GM12878 (cell line): Measurements from ENCODE around the gene BIN1. TPM values are rescaled to one million over a fixed set of nuclear protein-coding genes. Genes with fewer than 3 reads are reported as not detected.

Source experiments
- ATAC-seq: fragments of 200-7000 bp; cut with Tn5 transposase; 3 replicates; pipeline ENCODE4 v1.9.1; 2020; ENCODE audit warnings: mild to moderate bottlenecking, moderate library complexity
- BruUV-seq: library from RNA; stranded (reverse); fragments of 400-500 nt; replicated peaks from 2 replicates; lab custom pipeline; 2021; lab: Mats Ljungman, UMichigan
- CTCF ChIA-PET: fragments of 300-600 bp; sonication (Branson Sonifier 250); formaldehyde crosslinking; extraction: SDS; loops from one replicate; lab custom pipeline; 2021; ENCODE audit warnings: inconsistent platforms; lab: Yijun Ruan, JAX
- POLR2A ChIA-PET: fragments of 350-600 bp; formaldehyde crosslinking; extraction: SDS; loops from one replicate; lab custom pipeline; 2021; ENCODE audit warnings: inconsistent platforms; lab: Charles Lee
- RAD21 ChIA-PET: fragments of 300-600 bp; sonication (Branson Sonifier 250); formaldehyde crosslinking; loops from one replicate; lab custom pipeline; 2023; ENCODE audit warnings: antibody characterized with exemption; ENCODE audit not compliant: unreplicated experiment; lab: Charles Lee
- SMC1A ChIA-PET: fragments of 300-600 bp; sonication (Branson Sonifier 250); formaldehyde crosslinking; loops from one replicate; lab custom pipeline; 2023; ENCODE audit not compliant: unreplicated experiment, uncharacterized antibody; lab: Charles Lee
- DNase-seq: peaks from one replicate; pipeline ENCODE4 v3.0.0-alpha.2; 2011; ENCODE audit warnings: low read depth, low spot score
- FAIRE-seq: peaks from 3 replicates; lab custom pipeline; 2011; peaks lifted over from hg19 to GRCh38; lab: Jason Lieb, UNC
- H2AFZ ChIP-seq: 2 replicates; pipeline ENCODE4 v1.6.0; 2011; ENCODE audit warnings: low read depth, low read length, control low read depth; ENCODE audit not compliant: control insufficient read depth
- H3K27ac ChIP-seq: 2 replicates; pipeline ENCODE4 v1.5.1; 2011; ENCODE audit warnings: control low read depth; ENCODE audit not compliant: control insufficient read depth, insufficient read depth
- H3K27me3 ChIP-seq, 2 experiments: replicated peaks in 1 of 2; 2 replicates each; pipeline versions ENCODE4 v1.6.0 to v1.6.1; 2011; ENCODE audit warnings: low read length in 1 of 2; ENCODE audit not compliant: control insufficient read depth in 2 of 2, insufficient read depth in 2 of 2
- H3K36me3 ChIP-seq, 2 experiments: 2 replicates each; pipeline ENCODE4 v1.5.1; 2011; ENCODE audit warnings: low read length in 1 of 2; ENCODE audit not compliant: control insufficient read depth in 2 of 2, insufficient read depth in 2 of 2
- H3K4me1 ChIP-seq: 2 replicates; pipeline ENCODE4 v1.6.1; 2011; ENCODE audit warnings: mild to moderate bottlenecking, low read length, moderate library complexity, mixed read lengths; ENCODE audit not compliant: control insufficient read depth, insufficient read depth
- H3K4me2 ChIP-seq: 2 replicates; pipeline ENCODE4 v1.6.0; 2011; ENCODE audit warnings: control low read depth; ENCODE audit not compliant: control insufficient read depth, insufficient read depth
- H3K4me3 ChIP-seq: fragments of 200-600 bp; sonication (generic); 2 replicates; pipeline ENCODE4 v1.5.1; 2016
- H3K79me2 ChIP-seq: 2 replicates; pipeline ENCODE4 v1.6.0; 2011; ENCODE audit warnings: low read length; ENCODE audit not compliant: control insufficient read depth, insufficient read depth
- H3K9ac ChIP-seq: 2 replicates; pipeline ENCODE4 v1.8.0; 2011; ENCODE audit warnings: low read length, control low read depth, mixed read lengths; ENCODE audit not compliant: control insufficient read depth, insufficient read depth
- H3K9me3 ChIP-seq: replicated peaks from 3 replicates; pipeline ENCODE4 v1.5.1; 2011; ENCODE audit warnings: mild to moderate bottlenecking, low read length; ENCODE audit not compliant: control insufficient read depth, insufficient read depth
- H4K20me1 ChIP-seq: 2 replicates; pipeline ENCODE4 v1.6.0; 2011; ENCODE audit not compliant: control insufficient read depth, insufficient read depth
- BCL11A ChIP-seq: IDR thresholded peaks from 2 replicates; pipeline ENCODE4 v1.6.1; 2011; ENCODE audit warnings: low read depth, low read length
- BCL3 ChIP-seq: IDR thresholded peaks from 2 replicates; pipeline ENCODE4 v1.6.1; 2011; ENCODE audit warnings: borderline replicate concordance, low read depth, mild to moderate bottlenecking, moderate library complexity, low read length; ENCODE audit not compliant: insufficient read depth, poor library complexity, severe bottlenecking
- CBX3 ChIP-seq: fragments of 200-600 bp; sonication (generic); IDR thresholded peaks from 2 replicates; pipeline ENCODE4 v1.6.1; 2016; ENCODE audit warnings: low read depth, borderline replicate concordance
- CREB1 ChIP-seq: IDR thresholded peaks from 2 replicates; pipeline ENCODE4 v1.6.1; 2012; ENCODE audit warnings: low read depth, mild to moderate bottlenecking, inconsistent platforms
- EZH2 ChIP-seq: IDR thresholded peaks from 2 replicates; pipeline ENCODE4 v1.6.1; 2012; ENCODE audit warnings: low read depth, mild to moderate bottlenecking, control low read depth, inconsistent platforms, low read length, borderline replicate concordance; ENCODE audit not compliant: control insufficient read depth
- MTA3 ChIP-seq: IDR thresholded peaks from 2 replicates; pipeline ENCODE4 v1.6.1; 2012; ENCODE audit warnings: low read length, inconsistent platforms, borderline replicate concordance
- NFIC ChIP-seq: IDR thresholded peaks from 2 replicates; pipeline ENCODE4 v1.6.1; 2012; ENCODE audit warnings: low read depth, mild to moderate bottlenecking, inconsistent platforms, low read length, moderate library complexity
- PAX5 ChIP-seq: IDR thresholded peaks from 2 replicates; pipeline ENCODE4 v1.6.1; 2011; ENCODE audit warnings: low read depth, low read length, borderline replicate concordance
- RELA ChIP-seq: fragments of 450-650 bp; IDR thresholded peaks from 2 replicates; pipeline ENCODE4 v1.8.0; 2014; ENCODE audit warnings: borderline replicate concordance; ENCODE audit not compliant: partially characterized antibody
- SIN3A ChIP-seq: IDR thresholded peaks from 2 replicates; pipeline ENCODE4 v1.6.1; 2012; ENCODE audit warnings: low read depth, low read length, improper control_type of control experiment
- SREBF2 ChIP-seq: IDR thresholded peaks from 2 replicates; pipeline ENCODE4 v1.6.1; 2012; ENCODE audit warnings: mild to moderate bottlenecking, low read length
- TARDBP ChIP-seq: IDR thresholded peaks from 2 replicates; pipeline ENCODE4 v1.6.1; 2016; ENCODE audit warnings: borderline replicate concordance
- TCF7 ChIP-seq: IDR thresholded peaks from 2 replicates; pipeline ENCODE4 v1.6.1; 2014; ENCODE audit warnings: antibody characterized with exemption, borderline replicate concordance
- ZNF207 ChIP-seq: fragments of 450-650 bp; IDR thresholded peaks from 2 replicates; pipeline ENCODE4 v1.6.1; 2014; ENCODE audit warnings: antibody characterized with exemption, mild to moderate bottlenecking, borderline replicate concordance
- ZNF622 ChIP-seq: fragments of 450-650 bp; IDR thresholded peaks from 2 replicates; pipeline ENCODE4 v1.6.1; 2017; ENCODE audit warnings: mild to moderate bottlenecking, inconsistent platforms
- WGBS: methylation state at CpG from one replicate; pipeline ENCODE4 v1.1.6; 2016; ENCODE audit warnings: low lambda C conversion rate; ENCODE audit not compliant: insufficient replicate concordance, insufficient coverage; ENCODE audit errors: missing lambda C conversion rate; 5-methylcytosine and 5-hydroxymethylcytosine counted together
- in situ Hi-C: fragments of 300-500 bp; cut with MboI; formaldehyde crosslinking; loops from 9 replicates; pipeline ENCODE4 v1.14.3; 2018; ENCODE audit warnings: mixed read lengths
- intact Hi-C: fragments of 100-400 bp; cut with micrococcal nuclease; formaldehyde crosslinking; loops from one replicate; pipeline ENCODE4 v1.14.2; 2022; ENCODE audit not compliant: unreplicated experiment
- polyA plus RNA-seq, 11 experiments: library from polyadenylated mRNA; depleted of rRNA in 4 of 11; unstranded in 6 of 11; stranded (reverse) in 5 of 11; fragments of >200 nt; fragmentation: Nextera tagmentation in 4 of 11; fragmentation: Illumina TruSeq in 1 of 11; extraction: Ambion mirVana in 4 of 11; extraction: Trizol in 1 of 11; gene quantifications; 1 replicate in 1 of 11; 2 replicates in 10 of 11; pipeline versions ENCODE4 v1.2.1 to v1.2.3, GENCODE V29; 2011 to 2016; ENCODE audit warnings: inconsistent platforms in 2 of 11, missing spikeins in 2 of 11, low read depth in 1 of 11
- total RNA-seq, 4 experiments: library from RNA; depleted of rRNA in 3 of 4; stranded (reverse); fragments of >200 nt in 3 of 4; fragmentation: Illumina TruSeq in 1 of 4; extraction: Trizol in 1 of 4; gene quantifications; 2 replicates each; pipeline versions ENCODE4 v1.2.1 to v1.2.3, GENCODE V29; 2013 to 2021
- TF ChIP-seq, protein P1 (sequence below): IDR thresholded peaks from 2 replicates; pipeline ENCODE4 v1.6.1; 2011; ENCODE audit warnings: mild to moderate bottlenecking, low read depth, low read length, moderate library complexity; ENCODE audit not compliant: insufficient replicate concordance
- TF ChIP-seq, protein P2 (sequence below): fragments of 450-650 bp; IDR thresholded peaks from 2 replicates; pipeline ENCODE4 v1.6.1; 2017; ENCODE audit warnings: borderline replicate concordance

BIN1 gene
- total and polyA plus RNA-seq, 10 of the 15 experiments (the other 5 are each of a cell fraction or from before 2014, with no cell fraction given): 0.32 to 21.3 (median 11.2) TPM

- TF ChIP-seq TARDBP (no peak), NFIC (0 out of 2 replicates have a peak, but pooled peaks have one; percentile 16), CREB1 (no peak), BCL3 (peak; percentile 97)
- TF ChIP-seq, protein P1, sequence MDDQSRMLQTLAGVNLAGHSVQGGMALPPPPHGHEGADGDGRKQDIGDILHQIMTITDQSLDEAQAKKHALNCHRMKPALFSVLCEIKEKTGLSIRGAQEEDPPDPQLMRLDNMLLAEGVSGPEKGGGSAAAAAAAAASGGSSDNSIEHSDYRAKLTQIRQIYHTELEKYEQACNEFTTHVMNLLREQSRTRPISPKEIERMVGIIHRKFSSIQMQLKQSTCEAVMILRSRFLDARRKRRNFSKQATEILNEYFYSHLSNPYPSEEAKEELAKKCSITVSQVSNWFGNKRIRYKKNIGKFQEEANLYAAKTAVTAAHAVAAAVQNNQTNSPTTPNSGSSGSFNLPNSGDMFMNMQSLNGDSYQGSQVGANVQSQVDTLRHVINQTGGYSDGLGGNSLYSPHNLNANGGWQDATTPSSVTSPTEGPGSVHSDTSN: peak; percentile 53
- TF ChIP-seq, all 136 proteins: peak for 5
Observed at GRCh38 chr2:127043367-127044164, 63.4 kb downstream of the BIN1 start (continued).

DNA sequence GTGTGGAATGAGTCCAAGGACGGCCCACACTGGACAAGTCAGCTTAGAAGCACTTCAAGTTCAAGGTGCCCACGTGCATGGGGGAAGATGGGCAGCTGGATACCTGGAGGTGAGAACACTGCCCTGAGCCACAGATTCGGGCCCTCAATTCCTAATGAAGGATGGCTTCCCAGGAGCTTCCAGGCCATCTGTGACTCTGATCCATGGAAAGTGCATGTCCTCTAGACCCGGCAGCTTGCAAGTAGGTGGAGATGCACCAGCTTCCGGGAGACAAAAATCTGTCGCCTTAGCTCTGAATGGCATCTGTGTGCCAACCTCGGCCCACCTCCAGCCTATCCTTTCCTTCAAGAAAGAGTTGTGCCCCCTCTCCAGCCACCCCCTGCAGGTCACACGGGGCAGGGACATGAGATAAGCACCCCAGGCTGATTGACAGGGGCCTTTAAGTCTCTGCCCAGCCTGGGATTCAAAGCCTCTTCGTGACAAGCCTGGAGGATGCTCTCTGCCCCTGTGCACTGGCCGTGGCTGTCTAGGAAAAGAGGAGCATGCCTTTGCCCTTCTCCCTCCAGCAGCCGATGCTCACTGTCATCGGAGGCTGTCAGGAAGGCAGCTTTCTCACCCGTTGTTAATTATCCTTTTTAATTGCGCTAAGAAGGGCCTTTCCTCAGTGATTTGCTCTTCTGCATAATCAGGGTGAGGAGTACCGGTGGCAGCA, 65.5 kb downstream of the BIN1 start:
- no peak for FAIRE-seq
- Histone ChIP-seq H3K79me2 (no peaks in the 10 kb centered on the region), H4K20me1 (no peaks in the 10 kb centered on the region), H3K4me2 (no peak overlapping the region), H3K27ac (no peak overlapping the region), H3K9ac (no peak overlapping the region), H3K4me3 (no peak overlapping the region), H3K4me1 (peaks cover 10% of the 10 kb centered on the region), H3K27me3 (no peaks in the 10 kb centered on the region), H2AFZ (no peak overlapping the region), H3K9me3 (peaks cover 2% of the 10 kb centered on the region; the same call in 2 of the 3 replicates), H3K36me3 (no peaks in the 10 kb centered on the region)
- BruUV-seq: no TSS peak
- no peak for ATAC-seq
- ChIA-PET SMC1A (interaction anchor here (0.6 kb wide), 1 partner anchor 14 kb away, joined by 3 read pairs; no protein-coding TSS in a partner anchor), CTCF (interaction anchor here (0.6 to 1.5 kb wide), 4 partner anchors 9 to 959 kb away, joined by 3 read pairs; no protein-coding TSS in a partner anchor), RAD21 (interaction anchor here (0.5 kb wide), 1 partner anchor 619 kb away, joined by 3 read pairs; no protein-coding TSS in a partner anchor), POLR2A (no interaction called here)
- WGBS: 71% methylated on average over 15 of the region's 15 CpGs
- DNase-seq: no peak
- in situ Hi-C loops (no loop called here), intact Hi-C loops (no loop called here)
- no peak for TF ChIP-seq RELA
- TF ChIP-seq SIN3A: no peak
- TF ChIP-seq, protein P2, sequence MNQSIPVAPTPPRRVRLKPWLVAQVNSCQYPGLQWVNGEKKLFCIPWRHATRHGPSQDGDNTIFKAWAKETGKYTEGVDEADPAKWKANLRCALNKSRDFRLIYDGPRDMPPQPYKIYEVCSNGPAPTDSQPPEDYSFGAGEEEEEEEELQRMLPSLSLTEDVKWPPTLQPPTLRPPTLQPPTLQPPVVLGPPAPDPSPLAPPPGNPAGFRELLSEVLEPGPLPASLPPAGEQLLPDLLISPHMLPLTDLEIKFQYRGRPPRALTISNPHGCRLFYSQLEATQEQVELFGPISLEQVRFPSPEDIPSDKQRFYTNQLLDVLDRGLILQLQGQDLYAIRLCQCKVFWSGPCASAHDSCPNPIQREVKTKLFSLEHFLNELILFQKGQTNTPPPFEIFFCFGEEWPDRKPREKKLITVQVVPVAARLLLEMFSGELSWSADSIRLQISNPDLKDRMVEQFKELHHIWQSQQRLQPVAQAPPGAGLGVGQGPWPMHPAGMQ: no peak
- TF ChIP-seq MTA3: no peak
- no peak for TF ChIP-seq BCL11A
- no peak for TF ChIP-seq CBX3
- TF ChIP-seq PAX5: no peak
- no peak for TF ChIP-seq EZH2
- no peak for TF ChIP-seq ZNF622
- no peak for TF ChIP-seq ZNF207
- TF ChIP-seq SREBF2: no peak
- no peak for TF ChIP-seq TCF7
